Heart right ventricle (tissue), 16 donors: ENCODE measurements around the gene POGZ. TPM values are rescaled to one million over a fixed set of nuclear protein-coding genes. Genes with fewer than 3 reads are reported as not detected.

Experiments used
- ATAC-seq, 8 donors: fragments of 200-7000 bp; cut with Tn5 transposase; one replicate each; pipeline ENCODE4 v1.9.1; 2020; ENCODE audit warnings: mild to moderate bottlenecking in 8 of 8, moderate library complexity in 8 of 8, moderate number of reproducible peaks in 1 of 8
- DNase-seq, 2 donors: peaks; one replicate each; pipeline ENCODE4 v3.0.0-alpha.2; 2020
- H3K27ac ChIP-seq, 10 donors: fragments of 200-600 bp; sonication (generic) in 2 of 10; one replicate each; pipeline versions ENCODE4 v1.5.0 to v1.8.0; 2020 to 2022; ENCODE audit warnings: mild to moderate bottlenecking in 3 of 10
- H3K27me3 ChIP-seq, 7 donors: fragments of 200-600 bp; one replicate each; pipeline ENCODE4 v1.8.0; 2021 to 2022; ENCODE audit warnings: mild to moderate bottlenecking in 2 of 7
- H3K36me3 ChIP-seq, 9 donors: fragments of 200-600 bp; sonication (generic) in 1 of 9; one replicate each; pipeline versions ENCODE4 v1.5.0 to v1.8.0; 2020 to 2022; ENCODE audit warnings: mild to moderate bottlenecking in 2 of 9
- H3K4me1 ChIP-seq, 9 donors: fragments of 200-600 bp; sonication (generic) in 1 of 9; one replicate each; pipeline versions ENCODE4 v1.5.0 to v1.8.0; 2020 to 2022; ENCODE audit warnings: mild to moderate bottlenecking in 4 of 9
- H3K4me3 ChIP-seq, 10 donors: fragments of 200-600 bp; sonication (generic) in 2 of 10; one replicate each; pipeline versions ENCODE4 v1.5.0 to v1.8.0; 2020 to 2022; ENCODE audit warnings: mild to moderate bottlenecking in 7 of 10, moderate library complexity in 2 of 10
- H3K9me3 ChIP-seq, 11 donors: fragments of 200-600 bp in 10 of 11; sonication (generic) in 2 of 11; one replicate each; pipeline versions ENCODE4 v1.5.0 to v1.8.0; 2013 to 2022; ENCODE audit warnings: mild to moderate bottlenecking in 2 of 11, control low read depth in 1 of 11, moderate library complexity in 1 of 11
- WGBS, 2 donors: extraction: QIAGEN DNeasy Blood & Tissue Kit; methylation state at CpG; one replicate each; pipeline ENCODE4 v1.1.7; 2013; ENCODE audit warnings: inconsistent platforms in 1 of 2; 5-methylcytosine and 5-hydroxymethylcytosine counted together
- intact Hi-C, 10 donors: fragments of 100-400 bp; cut with DNase I; formaldehyde crosslinking; loops; one replicate each; pipeline versions ENCODE4 v1.11.1 to v1.14.2; 2022
- polyA plus RNA-seq, 2 donors: library from polyadenylated mRNA; stranded (reverse); fragments of 200-250 nt; gene quantifications; one replicate each; pipeline ENCODE4 v1.2.3, GENCODE V29; 2013
- total RNA-seq, 10 donors: library from RNA; stranded (reverse); fragmentation: NEBNext Ultra II Directional in 3 of 10; extraction: Animal tissue kit (Norgen Biotek cat#: 25700) in 3 of 10; gene quantifications; one replicate each; pipeline versions ENCODE4 v1.2.1 to v1.2.4, GENCODE V29; 2021 to 2023
- TF ChIP-seq, protein P1 (sequence below), 9 donors: fragments of 200-600 bp; sonication (generic) in 2 of 9; IDR thresholded peaks; one replicate each; pipeline versions ENCODE4 v1.5.0 to v1.8.0; 2021 to 2022; ENCODE audit warnings: antibody characterized with exemption in 9 of 9, mild to moderate bottlenecking in 5 of 9, moderate library complexity in 1 of 9
- donor health status: Arrhythmogenic right ventricular cardiomyopathy.
- donor health status: ischemic (EF 13 %, LVEDD 7.1; RV severe dilation, severe dysfunction).
- donor health status: healthy with polysubstance abuse.
- donor health status: DM: no; HTN: yes; CAD: no.
- donor health status: DM: no; HTN: no; CAD: no.
- donor health status: ischemic (EF 25% LVEDD 6.9; RV normal size, moderate dysfunction).
- donor health status: ischemic (EF 25% LVEDD 5.7; RV mildly dilated, moderate dysfunction).
- donor health status: healthy.
- donor health status: DM: yes; HTN: yes; CAD: no.
- donor health status: Ischemic cardiomyopathy.
- donor health status: ischemic (EF 35%, LVEDD 5.7; RV mildly dilated, moderate dysfunction).
- donor health status: nonischemic (EF 11% LVEDD 7.7; RV severe dilation, severe dysfunction).
- donor health status: DM: yes; HTN: yes; CAD: no.
- donor health status: PGD.
- donor health status: ischemic (EF 29% LVEDD 5.4; RV normal size, mild dysfunction).
- donor health status: nonischemic (EF 23%, LVEDD 6.1; RV moderate dilation, normal function).

POGZ gene
- total and polyA plus RNA-seq, 12 donors, result 8.2 to 58.6 (median 47.4) TPM

DNA sequence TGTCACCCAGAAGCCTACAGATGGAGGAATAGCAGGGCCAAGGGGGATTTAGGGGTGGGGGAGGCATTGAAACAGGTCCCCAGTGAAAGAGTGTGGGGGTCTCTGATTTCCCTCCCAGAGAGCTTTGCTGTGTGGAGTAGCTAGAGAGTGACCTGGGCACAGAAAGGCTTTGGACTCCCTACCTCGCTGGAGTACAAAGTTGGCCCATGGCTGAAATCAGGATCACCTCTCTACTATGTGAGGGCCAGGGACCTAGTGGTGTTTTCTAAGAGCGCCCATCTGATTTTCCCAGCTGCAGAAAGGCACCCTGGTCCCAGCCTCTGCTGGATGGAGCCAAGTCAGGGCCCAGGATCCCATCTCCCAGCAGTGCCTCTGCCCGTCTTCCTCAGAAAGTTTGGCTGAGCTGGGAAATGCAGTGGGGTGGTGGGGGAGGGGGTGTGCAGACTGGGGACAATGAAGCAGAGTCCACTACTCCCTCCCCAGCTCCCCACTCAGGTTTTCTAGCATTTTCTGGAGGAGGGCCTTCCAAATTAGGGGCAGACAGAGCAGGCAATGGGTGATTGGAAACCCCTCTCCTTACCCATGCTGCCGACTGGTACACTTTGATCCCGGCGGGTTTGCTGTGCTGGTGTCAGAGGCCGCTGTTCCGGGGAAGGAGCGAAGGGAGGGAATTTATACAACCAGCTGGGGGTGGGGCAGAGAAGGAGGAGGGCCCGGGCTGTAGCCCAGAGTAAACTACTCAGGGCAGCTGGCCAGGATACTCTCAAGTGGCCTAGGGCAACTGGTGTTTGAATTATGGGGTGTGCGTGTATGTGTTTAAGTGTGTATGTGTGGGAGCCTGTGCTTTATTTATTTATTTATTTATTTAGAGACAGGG is 87.0 kb downstream of the POGZ start, which contains the start of gene SELENBP1:
Gene SELENBP1 (minus strand): TSS at position 648 of the 877 bp plus-strand sequence. CDS start 64 bp downstream, at position 584.
- Histone ChIP-seq H3K9me3 (no peaks in the 10 kb centered on the region), H3K27ac (peak within 1 kb of the TSS; percentile 28 to 89 (median 84)), H3K27me3 (no peaks in the 10 kb centered on the region), H3K36me3 (peaks cover 0 to 9% (median 0%) of the 10 kb centered on the region in 9 donors), H3K4me1 (peaks cover 21 to 60% (median 55%) of the 10 kb centered on the region in 9 donors), H3K4me3 (peak within 1 kb of the TSS; percentile 21 to 64 (median 58))
- WGBS, 2 donors, result 14% methylated on average over 11 of the region's 11 CpGs
- DNase-seq (peak; percentile 82 to 94), ATAC-seq (peak; percentile 85 to 93 (median 90))
- intact Hi-C loops, result loop anchor here in 1 of 10 donors (1.0 kb wide), 1 partner anchor 25 kb away; the partner anchor contains the start of gene RFX5
- TF ChIP-seq, protein P1, sequence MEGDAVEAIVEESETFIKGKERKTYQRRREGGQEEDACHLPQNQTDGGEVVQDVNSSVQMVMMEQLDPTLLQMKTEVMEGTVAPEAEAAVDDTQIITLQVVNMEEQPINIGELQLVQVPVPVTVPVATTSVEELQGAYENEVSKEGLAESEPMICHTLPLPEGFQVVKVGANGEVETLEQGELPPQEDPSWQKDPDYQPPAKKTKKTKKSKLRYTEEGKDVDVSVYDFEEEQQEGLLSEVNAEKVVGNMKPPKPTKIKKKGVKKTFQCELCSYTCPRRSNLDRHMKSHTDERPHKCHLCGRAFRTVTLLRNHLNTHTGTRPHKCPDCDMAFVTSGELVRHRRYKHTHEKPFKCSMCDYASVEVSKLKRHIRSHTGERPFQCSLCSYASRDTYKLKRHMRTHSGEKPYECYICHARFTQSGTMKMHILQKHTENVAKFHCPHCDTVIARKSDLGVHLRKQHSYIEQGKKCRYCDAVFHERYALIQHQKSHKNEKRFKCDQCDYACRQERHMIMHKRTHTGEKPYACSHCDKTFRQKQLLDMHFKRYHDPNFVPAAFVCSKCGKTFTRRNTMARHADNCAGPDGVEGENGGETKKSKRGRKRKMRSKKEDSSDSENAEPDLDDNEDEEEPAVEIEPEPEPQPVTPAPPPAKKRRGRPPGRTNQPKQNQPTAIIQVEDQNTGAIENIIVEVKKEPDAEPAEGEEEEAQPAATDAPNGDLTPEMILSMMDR (IDR thresholded peaks at IDR 0.05), result no peak

DNA sequence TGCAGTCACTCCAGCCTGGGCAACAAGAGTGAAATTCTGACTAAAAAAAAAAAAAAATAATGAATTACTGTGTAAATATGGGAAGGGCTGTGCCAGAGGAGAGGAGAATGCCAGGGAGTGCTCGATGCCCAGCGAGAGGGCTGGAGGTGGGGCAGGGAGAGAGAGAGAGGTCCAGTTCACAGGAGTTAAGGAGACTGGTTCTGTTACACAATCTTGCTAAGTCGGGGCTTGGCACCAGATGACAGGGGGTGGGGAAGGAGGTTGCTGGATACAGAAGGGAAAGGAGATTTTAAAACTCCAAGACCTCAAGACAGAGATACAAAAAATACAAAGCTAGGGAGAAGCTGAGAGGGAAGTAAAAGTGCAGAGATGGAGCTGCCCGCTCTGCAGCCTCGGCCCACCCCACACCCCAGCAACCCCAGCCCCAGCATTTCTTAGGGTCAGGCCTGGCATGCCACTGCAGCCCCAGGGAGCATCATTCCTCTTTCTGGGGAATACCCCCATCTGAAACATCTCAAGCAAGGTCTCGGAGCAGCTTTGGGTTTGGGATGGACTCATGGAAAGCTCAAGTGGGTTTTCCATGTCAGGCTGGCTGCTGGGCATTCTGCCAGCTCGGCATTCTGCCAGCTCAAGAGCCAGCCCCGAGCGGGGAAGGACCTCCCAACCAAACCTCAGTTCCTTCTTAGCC is 87.8 kb downstream of the POGZ start:
- H3K36me3 ChIP-seq, result peaks cover 0 to 15% (median under 1%) of the 10 kb centered on the region in 9 donors
- H3K27me3 ChIP-seq, result no peaks in the 10 kb centered on the region
- DNase-seq (peak; percentile 49 to 67), ATAC-seq (peak; percentile 30 to 82 (median 67))
- H3K27ac ChIP-seq, result peak overlapping the region; percentile 28 to 89 (median 84)
- intact Hi-C loops, result loop anchor here in 1 of 10 donors (1.0 kb wide), 1 partner anchor 24 kb away; the partner anchor contains the start of gene RFX5
- TF ChIP-seq, protein P1 (IDR thresholded peaks at IDR 0.05), result no peak
- H3K4me1 ChIP-seq, result peaks cover 21 to 62% (median 55%) of the 10 kb centered on the region in 9 donors
- WGBS, 2 donors, result 19 to 21% methylated on average over 9 of the region's 9 CpGs
- no peaks in the 10 kb centered on the region for H3K9me3 ChIP-seq
- peak overlapping the region in 9 of 10 donors; percentile 21 to 64 (median 58) for H3K4me3 ChIP-seq

GRCh38 chr1:151370211-151370911 is 88.9 kb downstream of the POGZ start:
- Histone ChIP-seq H3K4me1 (peaks cover 21 to 62% (median 55%) of the 10 kb centered on the region in 9 donors), H3K9me3 (no peaks in the 10 kb centered on the region), H3K4me3 (peak overlapping the region in 5 of 10 donors; percentile 8 to 58 (median 17)), H3K36me3 (peaks cover 0 to 26% (median 9%) of the 10 kb centered on the region in 9 donors), H3K27ac (peak overlapping the region in 9 of 10 donors; percentile 43 to 89 (median 84)), H3K27me3 (no peaks in the 10 kb centered on the region)
- 44 to 47% methylated on average over 6 of the region's 6 CpGs for WGBS, 2 donors
- intact Hi-C loops, result no loop called here
- TF ChIP-seq, protein P1 (IDR thresholded peaks at IDR 0.05), result no peak
- DNase-seq (peak; percentile 69), ATAC-seq (peak in 7 of 8 donors; percentile 5 to 40 (median 31))
